ENCODE results near the gene ARHGAP22. TPM values are rescaled to one million over a fixed set of nuclear protein-coding genes. Genes with fewer than 3 reads are reported as not detected.

Gene ARHGAP22
- total RNA-seq, 1 donor from 2014 or later, result 1.1 TPM

DNA sequence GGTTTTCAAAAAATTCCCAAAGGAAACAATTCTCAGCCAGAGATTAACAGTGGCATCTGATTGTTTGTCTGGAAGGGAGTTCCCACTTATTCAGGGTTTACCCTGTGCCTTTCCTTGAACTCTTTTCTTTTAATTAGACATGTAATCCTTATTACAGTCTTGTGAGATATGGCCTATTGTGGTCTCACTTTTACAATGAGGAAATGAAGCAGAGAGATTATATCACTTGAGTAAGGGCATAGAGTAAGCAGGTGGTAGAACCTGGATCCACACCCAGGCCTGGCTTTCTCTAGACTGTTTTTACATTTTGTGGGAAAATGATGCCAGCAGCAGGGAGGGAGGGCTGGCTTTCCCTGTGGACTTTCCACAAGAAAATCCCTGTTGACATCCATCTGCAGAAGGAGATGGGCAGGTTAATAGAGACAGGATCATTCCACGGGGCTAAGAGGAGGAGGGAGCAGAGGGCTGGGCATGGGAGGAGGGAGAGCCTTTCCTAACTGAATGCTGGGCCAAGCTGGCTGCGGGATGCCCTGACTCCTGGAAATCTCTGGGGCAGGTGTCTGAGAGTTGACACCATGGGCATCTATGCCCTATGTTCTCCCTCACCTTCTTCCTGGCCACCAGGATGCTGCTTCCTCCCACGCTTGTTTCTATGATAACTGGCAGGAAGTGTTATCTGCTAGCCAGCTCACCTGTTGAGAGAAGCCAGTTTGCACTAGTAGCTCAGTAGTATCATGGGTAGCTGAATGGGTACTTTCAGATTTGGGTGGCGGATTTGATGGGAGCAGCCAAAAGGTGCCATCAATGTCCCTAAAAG, 28.7 kb upstream of the ARHGAP22 start:
- no peak for DNase-seq

DNA sequence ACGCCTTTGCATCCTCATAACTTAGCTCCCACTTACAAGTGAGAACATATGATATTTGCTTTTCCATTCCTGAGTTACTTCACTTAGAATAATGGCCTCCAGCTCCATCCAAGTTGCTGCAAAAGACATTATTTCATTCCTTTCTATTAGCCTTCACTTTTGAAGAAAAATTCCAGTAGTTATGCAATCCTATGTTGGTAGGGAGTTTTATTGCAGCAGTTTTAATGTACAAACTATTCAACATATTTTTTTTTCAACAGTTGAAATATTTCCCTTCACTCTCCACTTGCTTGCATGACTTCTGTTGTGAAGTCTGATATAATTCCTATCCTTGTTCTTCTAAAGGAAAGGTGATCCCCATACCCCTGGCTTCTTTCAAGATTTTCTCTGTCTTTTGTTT, 27.3 kb upstream of the ARHGAP22 start:
- no peak for DNase-seq

- DNase-seq, result no peak
These were observed 23.2 kb upstream of the ARHGAP22 start for GRCh38 chr10:48627984-48628609.

DNA sequence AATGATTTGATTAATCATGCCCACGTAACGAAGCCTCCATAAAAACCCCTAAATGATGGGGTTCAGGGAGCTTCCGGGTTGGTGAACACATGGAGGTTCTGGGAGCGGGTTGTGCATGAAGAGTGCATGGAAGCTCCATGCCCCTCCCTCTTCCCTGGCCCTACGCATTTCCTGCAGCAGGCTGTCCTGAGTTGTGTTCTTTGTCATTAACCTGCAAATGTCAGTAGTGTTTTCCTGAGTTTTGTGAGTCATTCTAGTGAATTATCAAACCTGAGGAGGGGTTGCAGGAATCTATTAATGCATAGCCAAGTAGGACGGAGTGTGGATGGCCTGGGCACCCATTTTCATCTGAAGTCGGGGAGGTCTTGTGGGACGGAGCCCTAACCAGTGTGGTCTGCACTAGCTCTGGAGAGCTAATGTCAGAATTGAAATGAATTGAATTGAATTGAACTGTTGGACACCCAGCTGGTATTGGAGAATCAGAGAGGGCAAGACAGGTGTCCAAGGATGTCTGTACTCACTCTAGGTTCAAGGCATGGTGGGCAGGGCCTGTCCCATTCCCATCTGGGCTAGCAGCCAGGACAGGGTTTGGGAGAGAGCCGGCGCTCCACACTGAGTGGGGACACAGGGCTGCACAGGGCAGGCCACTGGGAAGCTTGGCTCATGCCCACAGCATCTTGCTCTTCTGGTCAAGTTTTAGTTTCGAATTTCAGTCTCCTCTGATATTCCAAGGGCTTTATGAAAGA, 22.3 kb upstream of the ARHGAP22 start:
- no peak for DNase-seq

DNA sequence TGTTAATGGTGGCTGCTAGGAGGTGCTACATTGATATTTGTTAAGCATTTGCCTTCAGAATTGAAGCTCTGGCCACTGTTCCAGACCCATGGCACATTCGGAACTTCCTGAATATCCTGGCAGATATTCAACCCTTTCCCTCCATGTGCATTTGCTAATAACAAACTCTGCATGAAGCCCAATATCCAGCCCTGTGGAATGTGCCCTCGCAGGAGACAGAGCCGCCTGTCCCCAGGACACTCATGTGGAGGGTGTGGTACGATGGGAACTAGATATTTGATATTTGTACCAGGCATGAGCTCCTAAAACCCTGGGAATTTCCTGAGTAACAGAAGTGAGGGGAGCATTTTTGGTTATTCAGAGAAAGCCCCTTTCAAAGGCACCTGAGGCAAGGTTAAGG, 21.6 kb upstream of the ARHGAP22 start:
- no peak for DNase-seq

GRCh38 chr10:48625826-48626134, 20.9 kb upstream of the ARHGAP22 start:
- DNase-seq, result no peak

- DNase-seq, result no peak
These were observed 18.8 kb upstream of the ARHGAP22 start for GRCh38 chr10:48623607-48624132.

DNA sequence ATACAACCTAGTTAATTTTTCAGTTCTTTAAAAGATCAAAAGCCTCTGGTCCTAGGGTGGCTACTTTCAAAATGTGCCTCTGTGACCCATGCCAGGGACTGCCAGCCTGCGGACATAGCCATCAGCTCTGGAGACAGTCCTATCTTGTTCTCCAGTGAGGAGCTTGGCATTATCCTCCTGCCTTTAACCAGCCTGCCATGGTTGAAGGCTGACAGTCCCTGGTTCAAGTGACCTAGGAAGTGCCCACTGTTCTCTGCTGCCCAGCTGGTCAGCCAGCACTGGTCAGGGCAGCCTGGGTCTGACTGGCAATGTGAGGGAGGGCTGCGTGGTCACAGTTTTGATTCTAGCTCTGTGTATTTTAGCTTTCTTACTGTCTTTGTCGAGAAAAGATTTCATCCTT, 18.1 kb upstream of the ARHGAP22 start:
- DNase-seq, result no peak

DNA sequence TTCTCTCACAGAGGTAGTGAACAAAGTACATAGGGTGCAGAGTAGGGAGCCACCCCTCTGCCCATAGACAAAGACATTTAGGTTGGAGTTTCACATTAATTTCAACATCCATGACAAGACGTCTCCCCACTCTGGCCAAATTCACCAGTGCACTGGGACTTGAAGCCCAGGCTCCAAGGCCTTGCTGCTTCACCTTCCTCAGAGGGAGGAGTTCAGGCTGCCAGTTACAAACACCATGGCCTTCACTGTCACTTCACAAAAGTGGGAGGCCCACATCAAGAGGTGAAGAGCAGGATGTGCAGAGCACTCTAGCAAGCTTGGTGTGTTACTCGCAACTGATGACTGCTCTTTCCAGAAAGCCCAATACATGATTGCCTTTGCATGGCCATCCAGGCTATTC, 15.8 kb upstream of the ARHGAP22 start:
- DNase-seq, result no peak

- no peak for DNase-seq
These were observed 11.6 kb upstream of the ARHGAP22 start for GRCh38 chr10:48616436-48616835.

DNA sequence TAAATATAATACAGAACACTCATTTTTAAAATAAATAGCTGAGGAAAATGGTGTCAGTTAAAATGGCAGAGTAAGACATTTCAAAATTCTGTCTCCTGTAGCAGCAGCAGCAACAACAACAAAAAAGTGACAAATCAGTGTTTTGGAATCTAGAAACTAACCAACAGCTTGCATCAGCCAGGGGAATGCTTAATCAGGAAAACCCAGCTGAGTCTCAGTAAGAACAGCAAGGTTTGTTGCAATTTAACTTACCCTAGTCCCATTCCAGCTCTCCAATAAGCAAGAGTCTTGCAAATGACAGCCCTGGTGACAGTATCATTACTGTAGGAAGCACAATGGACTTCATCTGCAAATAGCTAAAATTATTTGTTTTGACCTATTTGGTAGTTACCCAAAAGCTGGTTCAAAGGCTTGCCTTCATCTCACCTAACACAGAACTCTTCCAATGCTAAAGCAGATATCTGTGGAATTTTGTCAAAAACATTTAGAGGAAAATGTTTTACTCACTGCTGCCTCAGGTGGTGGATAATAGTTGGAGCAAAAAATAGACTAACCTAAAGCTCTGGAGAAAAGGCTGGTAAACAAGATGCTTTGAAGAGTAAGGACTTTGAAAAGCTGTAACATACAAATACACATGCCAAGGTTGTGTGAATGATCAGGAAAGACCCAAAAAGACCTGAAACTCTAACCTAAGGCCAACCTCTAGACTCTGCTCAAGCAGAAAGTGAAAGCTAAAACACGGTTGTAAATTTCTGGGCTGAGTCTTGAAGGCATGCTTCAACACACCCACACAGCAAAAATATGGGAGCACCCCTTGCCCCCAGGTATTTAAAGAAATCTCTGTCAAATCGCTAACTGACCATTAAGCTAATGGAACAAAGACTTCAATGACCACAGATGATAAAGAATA, 9.9 kb upstream of the ARHGAP22 start:
- DNase-seq, result no peak

GRCh38 chr10:48613016-48613415, 8.1 kb upstream of the ARHGAP22 start:
- no peak for DNase-seq

DNA sequence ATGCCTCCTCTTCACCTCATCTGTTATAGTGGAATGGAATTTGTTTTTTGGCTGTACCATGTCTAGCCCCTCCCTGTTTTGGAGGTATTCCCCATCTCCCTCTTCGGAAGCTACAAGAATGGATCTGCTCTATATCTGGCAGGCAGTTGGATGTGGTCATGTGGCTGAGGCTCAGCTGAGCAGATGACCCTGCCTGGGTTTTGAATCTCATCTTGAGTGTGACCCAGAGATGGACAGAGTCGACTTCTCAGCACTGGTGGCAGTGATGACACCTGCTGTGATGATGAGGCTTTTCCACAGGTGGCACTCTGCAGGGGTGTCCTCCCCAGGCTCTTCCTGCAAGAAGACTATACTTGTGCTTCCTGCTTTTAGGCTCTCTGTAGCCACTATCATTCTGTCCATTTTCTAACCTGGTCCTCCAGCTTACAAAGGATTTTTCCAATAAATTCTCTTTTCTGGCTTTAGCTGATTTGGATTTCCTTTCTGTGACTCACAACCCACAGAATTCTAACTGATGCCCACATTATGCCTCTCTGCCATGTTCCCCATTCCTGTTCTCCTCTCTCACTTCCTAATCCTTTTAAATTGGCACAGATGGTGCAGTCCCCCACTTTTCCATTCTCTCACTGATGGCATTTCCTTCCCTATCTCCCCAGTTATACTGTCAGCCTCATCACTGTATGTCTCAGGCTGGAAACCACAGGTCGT, 7.5 kb upstream of the ARHGAP22 start:
- no peak for DNase-seq

- DNase-seq, result no peak
These were observed 6.3 kb upstream of the ARHGAP22 start for GRCh38 chr10:48611133-48611532.

- DNase-seq, result no peak
These were observed 5.8 kb upstream of the ARHGAP22 start for GRCh38 chr10:48610585-48611093.

GRCh38 chr10:48609899-48610584, 5.2 kb upstream of the ARHGAP22 start:
- DNase-seq, result no peak

DNA sequence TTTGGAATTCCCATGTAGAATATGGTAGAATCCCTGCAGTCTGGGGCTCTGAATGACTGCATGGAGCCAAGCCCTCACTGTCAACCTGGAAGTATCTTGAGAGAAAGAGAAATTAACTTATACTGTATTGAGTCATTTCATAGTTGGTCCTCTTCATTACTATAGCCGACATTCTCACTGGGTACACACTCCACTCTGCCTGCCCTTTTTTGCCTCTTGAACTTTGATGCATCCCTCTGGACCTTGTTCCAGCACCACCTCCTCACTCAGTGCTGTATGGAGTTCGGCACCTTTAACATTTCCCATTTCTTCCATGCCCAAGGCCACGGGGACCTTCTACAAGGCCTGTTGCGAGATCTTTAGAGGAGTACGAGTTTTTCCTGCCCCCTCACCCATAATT, 4.6 kb upstream of the ARHGAP22 start:
- no peak for DNase-seq

GRCh38 chr10:48608976-48609375, 4.1 kb upstream of the ARHGAP22 start:
- no peak for DNase-seq

GRCh38 chr10:48608279-48608681, 3.4 kb upstream of the ARHGAP22 start:
- DNase-seq, result no peak

All from skin of body (tissue), 2 donors.